ENCODE results near the gene METAP1D.
A peak's percentile ranks its signal among the peaks of the same experiment; 100 is the strongest.

Gene METAP1D

GRCh38 chr2:171999161-171999560 is 592 bp upstream of the METAP1D start:
- no peak for DNase-seq

- DNase-seq = no peak
Measured at GRCh38 chr2:172000696-172001361, 1.1 kb downstream of the METAP1D start.

- no peak for DNase-seq
Measured at GRCh38 chr2:172007372-172007771, 7.6 kb downstream of the METAP1D start.

GRCh38 chr2:172009823-172010222 is 10.1 kb downstream of the METAP1D start:
- no peak for DNase-seq

- DNase-seq = no peak
Measured at GRCh38 chr2:172011812-172012575, 12.2 kb downstream of the METAP1D start.

- DNase-seq = peak; percentile 61
Measured at GRCh38 chr2:172012677-172013391, 13.1 kb downstream of the METAP1D start.

GRCh38 chr2:172013396-172013795 is 13.6 kb downstream of the METAP1D start:
- no peak for DNase-seq

- no peak for DNase-seq
Measured at GRCh38 chr2:172021074-172021931, 21.6 kb downstream of the METAP1D start.

GRCh38 chr2:172021955-172022354 is 22.2 kb downstream of the METAP1D start:
- DNase-seq = no peak

GRCh38 chr2:172031536-172031935 is 31.8 kb downstream of the METAP1D start:
- DNase-seq = no peak

GRCh38 chr2:172038121-172038520 is 38.4 kb downstream of the METAP1D start:
- DNase-seq = no peak

- DNase-seq = no peak
Measured at GRCh38 chr2:172038604-172039003, 38.9 kb downstream of the METAP1D start.

- no peak for DNase-seq
Measured at GRCh38 chr2:172039011-172039704, 39.4 kb downstream of the METAP1D start.

- no peak for DNase-seq
Measured at GRCh38 chr2:172040311-172040710, 40.6 kb downstream of the METAP1D start.

GRCh38 chr2:172046080-172046678 is 46.4 kb downstream of the METAP1D start:
- DNase-seq = no peak

- DNase-seq = no peak
Measured at GRCh38 chr2:172046866-172047565, 47.3 kb downstream of the METAP1D start.

GRCh38 chr2:172047566-172048507 is 48.1 kb downstream of the METAP1D start:
- DNase-seq = no peak

- DNase-seq = no peak
Measured at GRCh38 chr2:172048508-172049503, 49.1 kb downstream of the METAP1D start.

All from DMS 273 treated with DMSO at 0.1 percent for 48 hours (cell line).